Stimulated activated CD8-positive, alpha-beta memory T cell treated with anti-CD3 and anti-CD28 coated beads, Interleukin-4, amount 100 ng/mL, for 1 hour (primary cell): ENCODE data around the gene NR3C1.

Source experiments
- DNase-seq, 2 donors: peaks; one replicate each; pipeline ENCODE4 v3.0.0-alpha.2; 2020; ENCODE audit warnings: low read depth in 2 of 2, low spot score in 1 of 2

NR3C1 gene

GRCh38 chr5:143267186-143267585, 136.3 kb downstream of the NR3C1 start:
- no peak for DNase-seq

- DNase-seq = no peak
Measured at GRCh38 chr5:143265995-143266394, 137.5 kb downstream of the NR3C1 start.

- no peak for DNase-seq
Measured at GRCh38 chr5:143263272-143263810, 140.1 kb downstream of the NR3C1 start.

GRCh38 chr5:143262393-143263174, 140.9 kb downstream of the NR3C1 start:
- DNase-seq = no peak

- no peak for DNase-seq
Measured at GRCh38 chr5:143261748-143262392, 141.6 kb downstream of the NR3C1 start.

- no peak for DNase-seq
Measured at GRCh38 chr5:143259254-143259605, 144.3 kb downstream of the NR3C1 start.

GRCh38 chr5:143258559-143259253, 144.8 kb downstream of the NR3C1 start:
- no peak for DNase-seq

- DNase-seq = no peak
Measured at GRCh38 chr5:143254819-143255218, 148.7 kb downstream of the NR3C1 start.

- DNase-seq = no peak
Measured at GRCh38 chr5:143251946-143252345, 151.5 kb downstream of the NR3C1 start.

GRCh38 chr5:143251190-143251589, 152.3 kb downstream of the NR3C1 start:
- no peak for DNase-seq

GRCh38 chr5:143249851-143250250, 153.6 kb downstream of the NR3C1 start:
- no peak for DNase-seq

GRCh38 chr5:143248822-143249579, 154.5 kb downstream of the NR3C1 start:
- DNase-seq = no peak

GRCh38 chr5:143248391-143248790, 155.1 kb downstream of the NR3C1 start:
- no peak for DNase-seq

GRCh38 chr5:143247134-143247815, 156.2 kb downstream of the NR3C1 start:
- DNase-seq = no peak

GRCh38 chr5:143245929-143246561, 157.4 kb downstream of the NR3C1 start:
- no peak for DNase-seq

GRCh38 chr5:143244990-143245389, 158.5 kb downstream of the NR3C1 start:
- DNase-seq = no peak

- DNase-seq = no peak
Measured at GRCh38 chr5:143244000-143244736, 159.3 kb downstream of the NR3C1 start.

GRCh38 chr5:143243103-143243502, 160.4 kb downstream of the NR3C1 start:
- no peak for DNase-seq

GRCh38 chr5:143241892-143242291, 161.6 kb downstream of the NR3C1 start:
- no peak for DNase-seq
